ENCODE measurements around the gene SMIM35.

Gene SMIM35

DNA sequence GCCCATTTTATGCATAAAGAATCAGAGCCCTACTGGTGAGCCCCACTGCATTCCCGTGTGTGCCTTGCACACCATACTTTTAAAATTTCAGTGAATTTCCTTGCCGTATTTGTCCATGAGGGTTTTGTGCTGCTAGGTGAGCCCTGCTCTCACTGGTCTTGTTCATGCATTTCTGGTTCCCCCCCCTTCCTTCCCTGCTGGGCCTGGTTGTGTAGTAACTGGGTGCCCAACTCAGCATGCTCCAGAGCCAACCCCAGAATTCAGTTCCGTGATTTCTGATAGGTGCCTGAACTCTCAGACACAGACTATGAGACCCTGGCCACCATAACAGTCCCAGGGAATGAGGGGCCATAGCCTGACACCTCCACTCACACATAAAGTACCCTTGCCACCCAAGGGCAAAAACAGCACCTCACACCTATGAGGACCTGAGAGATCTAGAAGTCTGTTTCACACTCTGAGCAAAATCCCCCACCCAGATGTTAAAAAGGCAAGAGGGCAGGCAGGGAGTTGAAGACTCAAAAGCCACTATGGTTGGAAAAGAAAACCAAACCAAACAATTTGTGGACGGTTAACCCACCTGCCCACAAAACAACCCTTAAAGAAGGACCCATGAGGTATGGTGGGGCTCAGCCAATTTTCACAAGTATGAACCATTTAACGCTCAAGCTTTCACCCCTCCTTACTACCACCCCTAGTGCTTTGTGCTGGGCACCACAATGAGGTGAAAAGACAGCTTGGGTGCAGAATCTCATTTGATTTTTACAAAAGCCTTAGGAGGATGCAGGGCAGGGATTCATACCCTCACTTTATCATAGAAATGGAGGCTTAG, 117.4 kb downstream of the SMIM35 start:
- no peak overlapping the region for H3K27ac ChIP-seq (ENCODE audit: low read length)
- H3K4me3 ChIP-seq (ENCODE audit: low read length), result no peak overlapping the region
- H3K9ac ChIP-seq (ENCODE audit: low read depth, low read length), result no peak overlapping the region
- H3K27me3 ChIP-seq (ENCODE audit: insufficient read depth, low read length), result no peaks in the 10 kb centered on the region
- H3K4me1 ChIP-seq (ENCODE audit: insufficient read depth, low read length), result no peaks in the 10 kb centered on the region
- no peaks in the 10 kb centered on the region for H3K36me3 ChIP-seq (ENCODE audit: insufficient read depth, low read depth, low read length)
- no peaks in the 10 kb centered on the region for H3K9me3 ChIP-seq (ENCODE audit: insufficient read depth, low read depth, low read length)

DNA sequence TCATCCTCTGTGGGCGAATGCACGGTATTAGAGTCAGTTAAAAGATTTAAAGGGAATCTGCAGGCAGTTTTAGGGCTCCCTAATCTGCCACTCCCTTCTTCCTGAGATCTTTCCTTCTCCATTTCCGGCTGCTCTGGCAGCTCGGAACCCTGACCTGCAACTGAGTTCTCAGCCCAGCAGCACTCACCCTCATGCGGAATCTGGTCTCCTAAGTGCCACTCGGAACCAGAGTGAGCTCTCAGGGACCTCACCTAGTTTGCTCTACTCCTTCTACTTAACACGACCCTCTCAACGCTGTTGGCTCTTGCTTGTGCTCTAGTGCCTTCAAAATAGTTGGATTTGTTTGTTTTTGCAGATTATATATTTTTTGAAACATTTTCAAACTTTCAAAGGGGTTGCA, 119.9 kb downstream of the SMIM35 start:
- Histone ChIP-seq H3K27ac (ENCODE audit: low read length) (no peak overlapping the region), H3K27me3 (ENCODE audit: insufficient read depth, low read length) (no peaks in the 10 kb centered on the region), H3K4me3 (ENCODE audit: low read length) (no peak overlapping the region), H3K36me3 (ENCODE audit: insufficient read depth, low read depth, low read length) (no peaks in the 10 kb centered on the region), H3K9me3 (ENCODE audit: insufficient read depth, low read depth, low read length) (no peaks in the 10 kb centered on the region), H3K9ac (ENCODE audit: low read depth, low read length) (no peak overlapping the region), H3K4me1 (ENCODE audit: insufficient read depth, low read length) (no peaks in the 10 kb centered on the region)

DNA sequence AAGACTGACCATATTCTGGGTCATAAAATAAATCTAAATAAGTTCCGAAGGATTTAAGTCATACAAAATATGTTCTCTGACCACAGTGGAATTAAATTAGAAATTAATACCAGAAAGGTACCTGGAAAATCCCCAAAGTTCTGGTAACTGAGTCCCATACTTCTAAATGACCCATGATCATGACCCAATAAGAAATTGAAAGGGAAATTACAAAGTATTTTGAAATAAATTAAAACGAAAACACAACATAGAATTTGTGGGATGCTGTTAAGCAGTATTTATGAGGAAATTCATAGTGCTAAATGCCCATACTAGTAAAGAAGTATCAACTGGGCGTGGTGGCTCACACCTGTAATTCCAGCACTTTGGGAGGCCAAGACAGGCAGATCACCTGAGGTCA, 123.9 kb downstream of the SMIM35 start:
- Histone ChIP-seq H3K36me3 (ENCODE audit: insufficient read depth, low read depth, low read length) (no peaks in the 10 kb centered on the region), H3K9me3 (ENCODE audit: insufficient read depth, low read depth, low read length) (no peaks in the 10 kb centered on the region), H3K4me3 (ENCODE audit: low read length) (no peak overlapping the region), H3K9ac (ENCODE audit: low read depth, low read length) (no peak overlapping the region), H3K27ac (ENCODE audit: low read length) (no peak overlapping the region), H3K27me3 (ENCODE audit: insufficient read depth, low read length) (no peaks in the 10 kb centered on the region), H3K4me1 (ENCODE audit: insufficient read depth, low read length) (peaks cover 2% of the 10 kb centered on the region; the same call in 1 of the 2 replicates)

DNA sequence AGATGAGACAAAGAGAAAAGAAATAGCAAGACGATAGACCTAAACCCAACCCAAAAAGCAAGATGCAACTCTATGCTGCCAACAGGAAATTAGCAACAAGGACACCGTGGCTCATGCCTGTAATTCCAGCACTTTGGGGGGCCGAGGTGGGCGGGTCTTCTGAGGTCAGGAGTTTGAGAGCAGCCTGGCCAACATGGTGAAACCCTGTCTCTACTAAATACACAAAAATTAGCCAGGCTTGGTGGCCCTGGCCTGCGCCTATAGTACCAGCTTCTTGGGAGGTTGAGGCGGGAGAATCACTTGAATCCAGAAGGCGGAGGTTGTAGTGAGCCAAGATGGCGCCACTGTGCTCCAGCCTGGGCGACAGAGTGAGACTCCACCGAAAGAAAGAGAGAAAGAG, 124.9 kb downstream of the SMIM35 start:
- Histone ChIP-seq H3K27ac (ENCODE audit: low read length) (no peak overlapping the region), H3K9ac (ENCODE audit: low read depth, low read length) (no peak overlapping the region), H3K4me1 (ENCODE audit: insufficient read depth, low read length) (peaks cover 2% of the 10 kb centered on the region; the same call in 1 of the 2 replicates), H3K27me3 (ENCODE audit: insufficient read depth, low read length) (no peaks in the 10 kb centered on the region; the same call in 1 of the 2 replicates), H3K9me3 (ENCODE audit: insufficient read depth, low read depth, low read length) (no peaks in the 10 kb centered on the region), H3K36me3 (ENCODE audit: insufficient read depth, low read depth, low read length) (no peaks in the 10 kb centered on the region), H3K4me3 (ENCODE audit: low read length) (no peak overlapping the region)

DNA sequence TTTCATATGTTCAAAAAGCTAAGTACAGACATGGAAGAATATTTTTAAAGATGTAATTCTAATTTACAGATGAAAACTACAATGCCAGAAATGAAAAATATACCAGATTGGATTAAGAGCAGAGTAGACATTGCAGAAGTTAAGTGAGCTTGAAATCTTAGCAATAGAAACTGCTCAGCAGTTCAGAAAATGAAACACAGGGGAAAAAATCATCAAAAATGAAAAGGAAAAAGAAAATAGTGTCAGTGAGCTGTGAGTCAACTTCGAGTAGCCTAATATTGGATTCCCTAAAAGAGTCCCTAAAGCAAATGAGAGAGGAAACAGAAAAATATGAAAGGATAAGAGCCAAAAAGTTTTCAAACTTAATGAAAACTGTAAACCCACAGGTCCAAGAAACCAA, 126.4 kb downstream of the SMIM35 start:
- Histone ChIP-seq H3K9me3 (ENCODE audit: insufficient read depth, low read depth, low read length) (no peaks in the 10 kb centered on the region), H3K36me3 (ENCODE audit: insufficient read depth, low read depth, low read length) (no peaks in the 10 kb centered on the region), H3K4me3 (ENCODE audit: low read length) (no peak overlapping the region), H3K27me3 (ENCODE audit: insufficient read depth, low read length) (no peaks in the 10 kb centered on the region; the same call in 1 of the 2 replicates), H3K27ac (ENCODE audit: low read length) (no peak overlapping the region), H3K9ac (ENCODE audit: low read depth, low read length) (no peak overlapping the region), H3K4me1 (ENCODE audit: insufficient read depth, low read length) (peaks cover 2% of the 10 kb centered on the region; the same call in 1 of the 2 replicates)

DNA sequence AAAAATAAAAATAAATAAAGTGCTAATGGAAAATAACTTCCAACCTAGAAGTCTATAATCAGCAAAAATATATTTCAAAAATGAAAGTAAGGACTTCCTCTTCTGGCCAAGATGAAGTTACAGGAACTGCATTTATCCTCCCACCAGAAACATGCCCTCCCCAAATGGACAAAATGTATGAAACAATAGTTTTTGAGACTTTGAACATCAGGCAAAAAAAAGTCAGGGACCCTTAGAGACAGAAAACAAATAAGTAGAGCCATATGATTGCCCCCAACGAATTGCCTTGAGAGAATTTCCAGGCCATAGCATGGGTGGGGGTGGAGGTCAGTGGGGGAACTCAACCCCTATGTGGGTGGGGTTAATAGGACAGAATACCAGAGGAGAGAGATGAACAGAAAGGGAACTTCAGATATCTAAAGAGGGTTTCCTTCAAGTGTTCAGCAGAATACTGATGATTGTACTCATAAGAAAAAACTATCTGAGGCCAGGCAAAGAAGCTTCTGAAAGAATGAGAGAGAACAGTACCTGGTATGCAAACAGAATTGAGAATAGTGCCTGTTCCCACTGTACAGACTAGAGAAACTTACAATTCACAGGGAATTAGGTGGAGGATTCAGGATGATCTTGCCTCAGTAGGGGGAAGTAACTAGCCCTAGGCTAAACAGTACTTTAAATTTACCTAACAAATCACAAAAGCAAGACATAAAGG, 127.2 kb downstream of the SMIM35 start:
- Histone ChIP-seq H3K9me3 (ENCODE audit: insufficient read depth, low read depth, low read length) (no peaks in the 10 kb centered on the region), H3K27me3 (ENCODE audit: insufficient read depth, low read length) (no peaks in the 10 kb centered on the region; the same call in 1 of the 2 replicates), H3K4me3 (ENCODE audit: low read length) (no peak overlapping the region), H3K36me3 (ENCODE audit: insufficient read depth, low read depth, low read length) (no peaks in the 10 kb centered on the region), H3K27ac (ENCODE audit: low read length) (no peak overlapping the region), H3K4me1 (ENCODE audit: insufficient read depth, low read length) (peaks cover 2% of the 10 kb centered on the region; the same call in 1 of the 2 replicates), H3K9ac (ENCODE audit: low read depth, low read length) (no peak overlapping the region)

DNA sequence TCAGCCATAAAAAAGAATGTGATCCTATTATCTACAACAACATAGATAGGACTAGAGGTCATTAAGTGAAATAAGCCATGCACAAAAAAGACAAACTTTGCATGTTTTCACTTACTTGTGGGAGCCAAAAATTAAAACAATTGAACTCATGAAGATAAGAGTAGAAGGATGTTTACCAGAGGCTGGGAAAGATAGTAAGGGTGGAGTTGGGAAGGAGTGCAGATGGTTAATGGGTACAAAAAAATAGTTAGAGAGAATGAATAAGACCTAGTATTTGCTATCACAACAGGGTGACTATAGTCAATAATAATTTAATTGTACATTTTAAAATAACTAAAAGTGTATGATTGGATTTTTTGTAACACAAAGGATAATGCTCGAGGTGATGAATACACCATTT, 127.8 kb downstream of the SMIM35 start:
- H3K27me3 ChIP-seq (ENCODE audit: insufficient read depth, low read length), result no peaks in the 10 kb centered on the region; the same call in 1 of the 2 replicates
- H3K9me3 ChIP-seq (ENCODE audit: insufficient read depth, low read depth, low read length), result no peaks in the 10 kb centered on the region
- H3K36me3 ChIP-seq (ENCODE audit: insufficient read depth, low read depth, low read length), result no peaks in the 10 kb centered on the region
- no peak overlapping the region for H3K9ac ChIP-seq (ENCODE audit: low read depth, low read length)
- peaks cover 2% of the 10 kb centered on the region; the same call in 1 of the 2 replicates for H3K4me1 ChIP-seq (ENCODE audit: insufficient read depth, low read length)
- no peak overlapping the region for H3K4me3 ChIP-seq (ENCODE audit: low read length)
- H3K27ac ChIP-seq (ENCODE audit: low read length), result no peak overlapping the region
